OCI-LY1 (cell line): ENCODE measurements around the gene CMC2.
A peak's percentile ranks its signal among the peaks of the same experiment; 100 is the strongest.

Source experiments
- H2AFZ ChIP-seq: fragments of 200-600 bp; sonication (generic), shearing (Covaris generic); 2 replicates; pipeline ENCODE4 v1.6.0; 2014; ENCODE audit warnings: antibody characterized with exemption, mild to moderate bottlenecking, low read length
- H3F3A ChIP-seq: fragments of 200-600 bp; sonication (generic), shearing (Covaris generic); 2 replicates; pipeline ENCODE4 v1.6.0; 2014; ENCODE audit warnings: mild to moderate bottlenecking, antibody characterized with exemption, low read length, moderate library complexity; ENCODE audit not compliant: insufficient read depth
- H3K27ac ChIP-seq: fragments of 200-600 bp; sonication (generic); 2 replicates; pipeline ENCODE4 v1.5.1; 2014; ENCODE audit warnings: low read length, mixed run types, mild to moderate bottlenecking, low read depth; ENCODE audit not compliant: poor library complexity, severe bottlenecking
- H3K27me3 ChIP-seq: fragments of 200-600 bp; sonication (generic); 2 replicates; pipeline ENCODE4 v1.6.0; 2014; ENCODE audit warnings: antibody characterized with exemption, mild to moderate bottlenecking, low read length, moderate library complexity; ENCODE audit not compliant: insufficient read depth
- H3K36me3 ChIP-seq: fragments of 200-600 bp; sonication (generic); 2 replicates; pipeline ENCODE4 v1.6.1; 2014; ENCODE audit warnings: mild to moderate bottlenecking, antibody characterized with exemption, low read length, moderate library complexity, mixed read lengths; ENCODE audit not compliant: insufficient read depth
- H3K4me1 ChIP-seq: fragments of 200-600 bp; sonication (generic); 2 replicates; pipeline ENCODE4 v1.5.1; 2014; ENCODE audit warnings: mild to moderate bottlenecking, low read length, moderate library complexity; ENCODE audit not compliant: insufficient read depth, severe bottlenecking
- H3K4me2 ChIP-seq: fragments of 200-600 bp; sonication (generic), shearing (Covaris generic); 2 replicates; pipeline ENCODE4 v1.6.1; 2014; ENCODE audit warnings: low read length
- H3K4me3 ChIP-seq: fragments of 200-600 bp; sonication (generic); 2 replicates; pipeline ENCODE4 v1.5.1; 2014; ENCODE audit warnings: low read length, low read depth, mild to moderate bottlenecking, mixed read lengths; ENCODE audit not compliant: poor library complexity, severe bottlenecking
- H3K79me2 ChIP-seq: fragments of 200-600 bp; shearing (Covaris generic); 2 replicates; pipeline ENCODE4 v1.6.1; 2016; ENCODE audit warnings: mixed run types, low read length, mixed read lengths; ENCODE audit not compliant: insufficient read depth
- H3K9ac ChIP-seq: fragments of 200-600 bp; sonication (generic), shearing (Covaris generic); 2 replicates; pipeline ENCODE4 v1.6.1; 2014; ENCODE audit warnings: mild to moderate bottlenecking, low read length, mixed read lengths
- H3K9me2 ChIP-seq: fragments of 200-600 bp; sonication (generic), shearing (Covaris generic); 2 replicates; pipeline ENCODE4 v1.6.1; 2014; ENCODE audit warnings: low read depth, mild to moderate bottlenecking, low read length, mixed read lengths
- H3K9me3 ChIP-seq: fragments of 200-600 bp; shearing (Covaris generic); 2 replicates; pipeline ENCODE4 v1.6.1; 2014; ENCODE audit warnings: low read length, mixed read lengths
- H4K20me1 ChIP-seq: fragments of 200-600 bp; sonication (generic), shearing (Covaris generic); 2 replicates; pipeline ENCODE4 v1.6.0; 2016; ENCODE audit warnings: mild to moderate bottlenecking, low read length; ENCODE audit not compliant: insufficient read depth
- CTCF ChIP-seq: fragments of 200-600 bp; sonication (generic), shearing (Covaris generic); IDR thresholded peaks from 2 replicates; pipeline ENCODE4 v1.5.1; 2017; ENCODE audit warnings: mild to moderate bottlenecking, antibody characterized with exemption, low read length, moderate library complexity, mixed read lengths
- EZH2 ChIP-seq: fragments of 200-600 bp; sonication (generic), shearing (Covaris generic); IDR thresholded peaks from 2 replicates; pipeline ENCODE4 v1.8.0; 2017; ENCODE audit warnings: borderline replicate concordance, mixed run types, mild to moderate bottlenecking, antibody characterized with exemption, low read length, moderate library complexity, mixed read lengths

CMC2 gene

DNA sequence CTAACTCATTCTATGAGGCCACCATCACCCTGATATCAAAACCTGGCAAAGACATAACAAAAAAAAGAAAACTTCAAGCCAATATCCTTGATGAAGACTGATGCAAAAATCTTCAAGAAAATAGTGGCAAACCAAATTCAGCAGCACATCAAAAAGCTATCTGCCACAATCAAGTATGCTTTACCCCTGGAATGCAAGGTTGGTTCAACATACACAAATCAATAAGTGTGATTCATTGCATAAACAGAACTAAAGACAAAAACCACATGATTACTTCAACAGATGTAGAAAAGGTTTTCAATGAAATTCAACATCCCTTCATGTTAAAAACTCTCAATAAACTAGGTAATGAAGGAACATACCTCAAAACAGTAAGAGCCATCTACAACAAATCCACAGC is 48.4 kb downstream of the CMC2 start:
- Histone ChIP-seq H3F3A (no peaks in the 10 kb centered on the region), H3K4me2 (no peak overlapping the region), H4K20me1 (no peaks in the 10 kb centered on the region), H3K4me3 (no peak overlapping the region), H3K27me3 (0 out of 2 replicates have a peak, but pooled peaks cover 3% of the 10 kb centered on the region), H2AFZ (no peak overlapping the region), H3K9me2 (no peaks in the 10 kb centered on the region), H3K9me3 (peaks cover 10% of the 10 kb centered on the region; the same call in 1 of the 2 replicates), H3K79me2 (no peaks in the 10 kb centered on the region), H3K27ac (no peak overlapping the region), H3K36me3 (no peaks in the 10 kb centered on the region; the same call in 1 of the 2 replicates), H3K4me1 (no peaks in the 10 kb centered on the region), H3K9ac (no peak overlapping the region)
- TF ChIP-seq CTCF, result no peak
- no peak for TF ChIP-seq EZH2

GRCh38 chr16:80954985-80955384 is 51.7 kb downstream of the CMC2 start:
- Histone ChIP-seq H3K4me2 (no peak overlapping the region), H2AFZ (no peak overlapping the region), H3F3A (no peaks in the 10 kb centered on the region), H3K9me2 (no peaks in the 10 kb centered on the region), H4K20me1 (no peaks in the 10 kb centered on the region), H3K36me3 (no peaks in the 10 kb centered on the region; the same call in 1 of the 2 replicates), H3K4me3 (no peak overlapping the region), H3K4me1 (no peaks in the 10 kb centered on the region), H3K9ac (no peak overlapping the region), H3K9me3 (0 out of 2 replicates have a peak, but pooled peaks cover 6% of the 10 kb centered on the region), H3K27ac (no peak overlapping the region), H3K27me3 (no peaks in the 10 kb centered on the region), H3K79me2 (no peaks in the 10 kb centered on the region)
- TF ChIP-seq EZH2 (no peak), CTCF (no peak)

- H3K4me2 ChIP-seq, result no peak overlapping the region
- H2AFZ ChIP-seq, result no peak overlapping the region
- TF ChIP-seq EZH2, result no peak
- TF ChIP-seq CTCF, result peak; percentile 82
- H4K20me1 ChIP-seq, result no peaks in the 10 kb centered on the region
- H3K9me2 ChIP-seq, result no peaks in the 10 kb centered on the region
- H3K79me2 ChIP-seq, result no peaks in the 10 kb centered on the region
- no peaks in the 10 kb centered on the region for H3K27me3 ChIP-seq
- H3K9me3 ChIP-seq, result no peaks in the 10 kb centered on the region
- H3K36me3 ChIP-seq, result no peaks in the 10 kb centered on the region
- no peaks in the 10 kb centered on the region for H3F3A ChIP-seq
- no peak overlapping the region for H3K9ac ChIP-seq
- no peak overlapping the region for H3K27ac ChIP-seq
- no peaks in the 10 kb centered on the region for H3K4me1 ChIP-seq
- H3K4me3 ChIP-seq, result no peak overlapping the region
These were observed 57.7 kb downstream of the CMC2 start for GRCh38 chr16:80948886-80949493.
